ENCODE results near the gene ANAPC16.

DNA sequence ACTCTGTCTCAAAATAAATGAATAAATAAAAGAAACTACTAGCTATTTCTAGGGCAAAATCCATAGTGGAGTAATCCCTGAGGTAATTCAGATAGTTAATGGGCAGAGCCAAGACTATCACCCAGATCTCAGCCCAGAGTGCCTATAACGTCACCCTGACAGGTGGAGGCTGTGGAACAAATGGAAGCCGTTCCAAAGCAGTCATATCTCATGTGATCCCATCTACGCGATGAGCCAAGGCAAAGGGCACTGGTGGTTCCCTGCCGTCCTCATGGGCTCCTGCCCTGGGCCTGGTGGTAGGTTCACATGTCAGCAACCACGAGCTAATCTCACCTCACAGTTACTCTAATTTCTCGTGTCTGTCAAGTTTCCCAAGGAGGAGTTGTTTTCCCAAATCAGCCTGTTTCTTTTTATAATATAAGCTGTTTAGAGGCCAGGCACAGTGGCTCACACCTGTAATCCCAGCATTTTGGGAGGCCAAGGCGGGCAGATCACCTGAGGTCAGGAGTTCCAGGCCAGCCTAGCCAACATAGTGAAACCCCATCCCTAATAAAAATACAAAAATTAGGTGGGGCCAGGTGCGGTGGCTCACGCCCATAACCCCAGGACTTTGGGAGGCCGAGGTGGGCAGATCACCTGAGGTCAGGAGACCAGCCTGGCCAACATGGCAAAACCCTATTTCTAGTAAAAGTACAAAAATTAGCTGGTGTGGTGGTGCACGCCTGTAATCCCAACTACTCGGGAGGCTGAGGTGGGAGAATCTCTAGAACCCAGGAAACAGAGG is 22.8 kb downstream of the ANAPC16 start:
- TF ChIP-seq POLR2AphosphoS5 (IDR thresholded peaks at IDR 0.05; ENCODE audit: low read depth, low read length), result no peak
- no peak for TF ChIP-seq TAF1 (IDR thresholded peaks at IDR 0.05; ENCODE audit: borderline replicate concordance, low read depth, low read length)
